ENCODE measurements around the gene SLC41A3.

The SLC41A3 gene

DNA sequence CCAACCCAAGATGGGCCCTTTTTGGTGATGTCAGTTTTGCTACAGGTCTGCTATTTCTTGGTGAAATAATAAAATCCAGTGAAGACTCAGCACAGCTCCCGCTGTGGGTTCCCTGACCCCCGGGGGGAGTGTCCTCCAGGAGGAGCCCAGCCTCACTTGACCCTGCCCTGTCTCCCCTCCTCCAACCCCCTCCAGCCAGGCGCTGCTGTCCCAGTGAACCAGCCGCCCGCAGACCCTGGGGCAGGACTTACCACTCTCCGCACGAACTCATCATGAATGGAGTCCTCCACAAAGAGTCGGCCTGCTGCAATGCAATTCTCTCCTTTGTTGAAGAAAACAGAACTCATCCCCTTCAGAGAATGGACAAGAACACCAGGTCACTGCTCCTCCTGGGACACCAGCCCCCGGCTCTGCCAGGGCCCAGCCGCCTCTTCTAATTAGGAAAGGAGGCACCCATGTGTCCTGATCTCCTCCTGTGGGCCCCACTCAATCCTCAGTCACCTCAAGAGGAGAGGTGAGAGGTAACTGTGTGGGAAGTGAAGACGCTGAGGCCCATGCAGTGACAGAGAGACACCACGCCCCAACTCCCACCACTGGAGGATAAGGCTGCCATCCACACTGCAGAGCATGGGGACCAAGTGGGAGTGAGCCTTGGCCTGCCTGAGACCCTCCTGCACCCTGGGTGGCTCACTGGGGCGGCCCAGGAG lies 28.8 kb upstream of the SLC41A3 start:
- no peak overlapping the region for H2AFZ ChIP-seq (ENCODE audit: low read length)
- no peaks in the 10 kb centered on the region for H3K36me3 ChIP-seq (ENCODE audit: insufficient read depth, low read length)
- no peak overlapping the region for H3K4me3 ChIP-seq (ENCODE audit: low read length, poor library complexity, severe bottlenecking)
- no peaks in the 10 kb centered on the region for H3K9me3 ChIP-seq (ENCODE audit: insufficient read depth, low read depth, low read length)
- H3F3A ChIP-seq (ENCODE audit: low read depth) = no peaks in the 10 kb centered on the region
- H3K27me3 ChIP-seq (ENCODE audit: insufficient read depth, low read length, poor library complexity, severe bottlenecking) = no peaks in the 10 kb centered on the region
- no peak for TF ChIP-seq CTCF (conservative IDR thresholded peaks at IDR 0.05; ENCODE audit: low read length)
- TF ChIP-seq EZH2phosphoT487 (IDR thresholded peaks at IDR 0.05; ENCODE audit: borderline replicate concordance) = no peak
- no peaks in the 10 kb centered on the region for H3K9me2 ChIP-seq (replicated peaks; ENCODE audit: low read depth, low read length)
- H3K9ac ChIP-seq (ENCODE audit: low read depth, low read length, poor library complexity, severe bottlenecking) = no peak overlapping the region
- no peaks in the 10 kb centered on the region for H3K79me2 ChIP-seq (ENCODE audit: insufficient read depth, low read length)
- no peaks in the 10 kb centered on the region for H3K4me1 ChIP-seq (ENCODE audit: insufficient read depth, low read length, poor library complexity, severe bottlenecking)
- no peaks in the 10 kb centered on the region for H4K20me1 ChIP-seq (ENCODE audit: insufficient read depth, low read length, poor library complexity, severe bottlenecking)
- H3K4me2 ChIP-seq (ENCODE audit: low read depth, low read length, poor library complexity, severe bottlenecking) = no peak overlapping the region

DNA sequence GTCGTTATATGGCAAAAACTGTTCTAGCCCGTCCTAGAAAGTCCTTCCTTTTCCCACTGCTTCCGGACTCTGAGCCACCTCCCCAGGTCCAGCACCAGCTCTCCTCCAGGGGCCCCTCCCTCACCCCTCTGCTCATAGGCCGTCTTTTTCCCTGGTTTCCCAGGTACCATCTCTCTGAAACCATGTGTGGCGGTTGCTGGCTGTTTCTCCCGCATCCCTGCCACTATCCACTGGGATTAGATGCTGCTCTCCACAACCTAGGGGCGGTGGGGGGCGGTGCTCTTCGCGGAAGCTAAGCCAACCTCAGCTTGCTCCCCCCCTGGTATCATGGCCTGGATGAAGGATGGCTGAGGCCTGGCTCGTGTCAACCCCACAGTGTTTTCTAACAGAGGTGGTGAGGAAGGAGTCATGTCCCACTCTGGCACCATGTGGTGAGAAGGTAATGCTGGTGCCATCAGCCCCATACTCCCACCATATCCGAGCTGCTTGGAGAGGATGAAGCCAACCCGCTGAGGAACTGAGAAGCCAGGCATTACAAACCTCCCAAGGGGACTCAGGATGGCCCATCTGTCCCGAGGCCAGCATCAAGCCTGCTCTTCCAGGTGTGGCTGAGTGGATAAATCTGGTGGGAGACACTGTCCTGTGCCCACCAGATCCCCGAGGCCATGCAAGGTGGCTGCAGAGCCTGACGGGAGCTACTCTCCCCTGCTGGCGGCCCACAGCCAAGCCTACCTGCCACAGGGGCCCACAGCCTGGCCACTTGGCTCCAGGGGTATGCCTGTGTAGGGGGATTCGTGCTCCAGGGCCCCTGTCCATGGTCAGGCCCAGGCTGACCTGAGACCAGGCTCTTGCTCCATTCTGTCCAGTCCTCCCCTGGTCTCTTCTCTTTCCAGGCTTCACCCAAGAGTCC lies 27.9 kb upstream of the SLC41A3 start:
- Histone ChIP-seq H3K36me3 (ENCODE audit: insufficient read depth, low read length) (no peaks in the 10 kb centered on the region), H3K9me3 (ENCODE audit: insufficient read depth, low read depth, low read length) (no peaks in the 10 kb centered on the region), H3K27me3 (ENCODE audit: insufficient read depth, low read length, poor library complexity, severe bottlenecking) (no peaks in the 10 kb centered on the region), H3K9me2 (replicated peaks; ENCODE audit: low read depth, low read length) (no peaks in the 10 kb centered on the region), H3K4me3 (ENCODE audit: low read length, poor library complexity, severe bottlenecking) (no peak overlapping the region), H3K9ac (ENCODE audit: low read depth, low read length, poor library complexity, severe bottlenecking) (no peak overlapping the region), H2AFZ (ENCODE audit: low read length) (no peak overlapping the region), H4K20me1 (ENCODE audit: insufficient read depth, low read length, poor library complexity, severe bottlenecking) (no peaks in the 10 kb centered on the region), H3K79me2 (ENCODE audit: insufficient read depth, low read length) (no peaks in the 10 kb centered on the region), H3K4me1 (ENCODE audit: insufficient read depth, low read length, poor library complexity, severe bottlenecking) (no peaks in the 10 kb centered on the region), H3K4me2 (ENCODE audit: low read depth, low read length, poor library complexity, severe bottlenecking) (no peak overlapping the region), H3F3A (ENCODE audit: low read depth) (no peaks in the 10 kb centered on the region)
- TF ChIP-seq CTCF (conservative IDR thresholded peaks at IDR 0.05; ENCODE audit: low read length) = no peak

GRCh38 chr3:126111126-126111551 lies 27.2 kb upstream of the SLC41A3 start:
- no peaks in the 10 kb centered on the region for H3K4me1 ChIP-seq (ENCODE audit: insufficient read depth, low read length, poor library complexity, severe bottlenecking)
- no peaks in the 10 kb centered on the region for H4K20me1 ChIP-seq (ENCODE audit: insufficient read depth, low read length, poor library complexity, severe bottlenecking)
- no peaks in the 10 kb centered on the region for H3F3A ChIP-seq (ENCODE audit: low read depth)
- no peaks in the 10 kb centered on the region for H3K9me2 ChIP-seq (replicated peaks; ENCODE audit: low read depth, low read length)
- H3K9ac ChIP-seq (ENCODE audit: low read depth, low read length, poor library complexity, severe bottlenecking) = no peak overlapping the region
- no peak overlapping the region for H3K4me2 ChIP-seq (ENCODE audit: low read depth, low read length, poor library complexity, severe bottlenecking)
- H3K36me3 ChIP-seq (ENCODE audit: insufficient read depth, low read length) = no peaks in the 10 kb centered on the region
- H3K79me2 ChIP-seq (ENCODE audit: insufficient read depth, low read length) = no peaks in the 10 kb centered on the region
- no peak overlapping the region for H3K4me3 ChIP-seq (ENCODE audit: low read length, poor library complexity, severe bottlenecking)
- no peak for TF ChIP-seq CTCF (conservative IDR thresholded peaks at IDR 0.05; ENCODE audit: low read length)
- no peak overlapping the region for H2AFZ ChIP-seq (ENCODE audit: low read length)
- H3K27me3 ChIP-seq (ENCODE audit: insufficient read depth, low read length, poor library complexity, severe bottlenecking) = no peaks in the 10 kb centered on the region
- no peaks in the 10 kb centered on the region for H3K9me3 ChIP-seq (ENCODE audit: insufficient read depth, low read depth, low read length)

All from Loucy (cell line).